Measurements from ENCODE around the gene KMT2C.
"Not testable (repeated sequence)": the region's sequence is repeated elsewhere in the genome, so short reads cannot be mapped to it uniquely, and the experiment has no call there.

The KMT2C gene

GRCh38 chr7:152355474-152356057 lies 80.2 kb downstream of the KMT2C start:
- no peak for DNase-seq

GRCh38 chr7:152354061-152354460 lies 81.7 kb downstream of the KMT2C start:
- no peak for DNase-seq

GRCh38 chr7:152353281-152353680 lies 82.5 kb downstream of the KMT2C start:
- DNase-seq: not testable (repeated sequence)

- not testable (repeated sequence) for DNase-seq
These were observed 84.1 kb downstream of the KMT2C start for GRCh38 chr7:152351747-152352146.

GRCh38 chr7:152351168-152351567 lies 84.6 kb downstream of the KMT2C start:
- DNase-seq: no peak

- DNase-seq: no peak
These were observed 87.9 kb downstream of the KMT2C start for GRCh38 chr7:152347888-152348287.

- no peak for DNase-seq
These were observed 91.5 kb downstream of the KMT2C start for GRCh38 chr7:152344253-152344652.

GRCh38 chr7:152342796-152343195 lies 93.0 kb downstream of the KMT2C start:
- no peak for DNase-seq

GRCh38 chr7:152341914-152342236 lies 93.9 kb downstream of the KMT2C start:
- DNase-seq: no peak

GRCh38 chr7:152341039-152341913 lies 94.5 kb downstream of the KMT2C start:
- peak; percentile 54 for DNase-seq

GRCh38 chr7:152340161-152340560 lies 95.6 kb downstream of the KMT2C start:
- no peak for DNase-seq

GRCh38 chr7:152338561-152338960 lies 97.2 kb downstream of the KMT2C start:
- DNase-seq: no peak

- DNase-seq: peak; percentile 57
These were observed 98.9 kb downstream of the KMT2C start for GRCh38 chr7:152336754-152337368.

GRCh38 chr7:152335900-152336571 lies 99.8 kb downstream of the KMT2C start:
- no peak for DNase-seq

GRCh38 chr7:152333134-152333533 lies 102.7 kb downstream of the KMT2C start:
- no peak for DNase-seq

GRCh38 chr7:152330827-152331226 lies 105.0 kb downstream of the KMT2C start:
- DNase-seq: no peak

- DNase-seq: no peak
These were observed 106.3 kb downstream of the KMT2C start for GRCh38 chr7:152329469-152329868.

GRCh38 chr7:152328234-152328633 lies 107.6 kb downstream of the KMT2C start:
- no peak for DNase-seq

- DNase-seq: no peak
These were observed 120.0 kb downstream of the KMT2C start for GRCh38 chr7:152315845-152316244.

GRCh38 chr7:152313831-152314604 lies 121.8 kb downstream of the KMT2C start:
- peak; percentile 90 for DNase-seq

GRCh38 chr7:152313217-152313616 lies 122.6 kb downstream of the KMT2C start:
- DNase-seq: no peak

GRCh38 chr7:152312316-152312715 lies 123.5 kb downstream of the KMT2C start:
- DNase-seq: no peak

- DNase-seq: no peak
These were observed 127.9 kb downstream of the KMT2C start for GRCh38 chr7:152307902-152308301.
